Retinal pigment epithelial cell (primary cell): ENCODE results near the gene URB1.

Experiments used
- DNase-seq: peaks from one replicate; pipeline ENCODE4 v3.0.0-alpha.2; 2010; ENCODE audit warnings: low read depth
- H3K4me3 ChIP-seq: 2 replicates; pipeline ENCODE4 v1.5.1; 2011; ENCODE audit warnings: mild to moderate bottlenecking, low read length, control low read depth, moderate library complexity
- CTCF ChIP-seq: conservative IDR thresholded peaks from 2 replicates; pipeline ENCODE4 v1.5.1; 2011; ENCODE audit warnings: low read depth, low read length, control low read depth, inconsistent platforms

URB1 gene

GRCh38 chr21:32346951-32347350, 45.9 kb downstream of the URB1 start:
- DNase-seq = no peak
- TF ChIP-seq CTCF = no peak
- H3K4me3 ChIP-seq = no peak overlapping the region

GRCh38 chr21:32340863-32341848, 51.7 kb downstream of the URB1 start:
- no peak for TF ChIP-seq CTCF
- no peak for DNase-seq
- H3K4me3 ChIP-seq = no peak overlapping the region

GRCh38 chr21:32338209-32338921, 54.4 kb downstream of the URB1 start:
- DNase-seq = no peak
- no peak overlapping the region for H3K4me3 ChIP-seq
- no peak for TF ChIP-seq CTCF

GRCh38 chr21:32337206-32337605, 55.6 kb downstream of the URB1 start:
- TF ChIP-seq CTCF = no peak
- DNase-seq = no peak
- no peak overlapping the region for H3K4me3 ChIP-seq

GRCh38 chr21:32336711-32337110, 56.1 kb downstream of the URB1 start:
- no peak for TF ChIP-seq CTCF
- no peak for DNase-seq
- H3K4me3 ChIP-seq = no peak overlapping the region

- no peak for DNase-seq
- TF ChIP-seq CTCF = no peak
- no peak overlapping the region for H3K4me3 ChIP-seq
These were observed 56.9 kb downstream of the URB1 start for GRCh38 chr21:32335601-32336575.
